ENCODE data around the gene HSD17B12.

Gene HSD17B12

GRCh38 chr11:43772733-43773132, 92.2 kb downstream of the HSD17B12 start:
- H3K4me3 ChIP-seq (replicated peaks; ENCODE audit: low read depth, low read length), result no peak overlapping the region
- no peak for DNase-seq (ENCODE audit: extremely low read depth, low read depth)
- no peak for TF ChIP-seq CTCF (IDR thresholded peaks at IDR 0.05; ENCODE audit: low read depth, low read length, missing control alignments)

GRCh38 chr11:43774786-43775185, 94.2 kb downstream of the HSD17B12 start:
- TF ChIP-seq CTCF (IDR thresholded peaks at IDR 0.05; ENCODE audit: low read depth, low read length, missing control alignments), result no peak
- no peak for DNase-seq (ENCODE audit: extremely low read depth, low read depth)
- no peak overlapping the region for H3K4me3 ChIP-seq (replicated peaks; ENCODE audit: low read depth, low read length)

GRCh38 chr11:43779306-43779705, 98.8 kb downstream of the HSD17B12 start:
- DNase-seq (ENCODE audit: extremely low read depth, low read depth), result no peak
- no peak overlapping the region for H3K4me3 ChIP-seq (replicated peaks; ENCODE audit: low read depth, low read length)
- no peak for TF ChIP-seq CTCF (IDR thresholded peaks at IDR 0.05; ENCODE audit: low read depth, low read length, missing control alignments)

- H3K4me3 ChIP-seq (replicated peaks; ENCODE audit: low read depth, low read length), result no peak overlapping the region
- DNase-seq (ENCODE audit: extremely low read depth, low read depth), result no peak
- no peak for TF ChIP-seq CTCF (IDR thresholded peaks at IDR 0.05; ENCODE audit: low read depth, low read length, missing control alignments)
Observed at GRCh38 chr11:43784301-43784700, 103.8 kb downstream of the HSD17B12 start.

GRCh38 chr11:43784866-43785265, 104.3 kb downstream of the HSD17B12 start:
- H3K4me3 ChIP-seq (replicated peaks; ENCODE audit: low read depth, low read length), result no peak overlapping the region
- TF ChIP-seq CTCF (IDR thresholded peaks at IDR 0.05; ENCODE audit: low read depth, low read length, missing control alignments), result no peak
- no peak for DNase-seq (ENCODE audit: extremely low read depth, low read depth)

- no peak for TF ChIP-seq CTCF (IDR thresholded peaks at IDR 0.05; ENCODE audit: low read depth, low read length, missing control alignments)
- DNase-seq (ENCODE audit: extremely low read depth, low read depth), result no peak
- H3K4me3 ChIP-seq (replicated peaks; ENCODE audit: low read depth, low read length), result no peak overlapping the region
Observed at GRCh38 chr11:43785318-43785717, 104.8 kb downstream of the HSD17B12 start.

GRCh38 chr11:43786016-43786415, 105.5 kb downstream of the HSD17B12 start:
- no peak overlapping the region for H3K4me3 ChIP-seq (replicated peaks; ENCODE audit: low read depth, low read length)
- DNase-seq (ENCODE audit: extremely low read depth, low read depth), result no peak
- no peak for TF ChIP-seq CTCF (IDR thresholded peaks at IDR 0.05; ENCODE audit: low read depth, low read length, missing control alignments)
